Astrocyte (in vitro differentiated cells and primary cell): ENCODE results near the gene TSC22D1. TPM values are rescaled to one million over a fixed set of nuclear protein-coding genes. Genes with fewer than 3 reads are reported as not detected.

ENCODE experiments used
- DNase-seq: peaks from one replicate; pipeline ENCODE4 v3.0.0-alpha.2; 2010; ENCODE audit warnings: low read depth
- FAIRE-seq: peaks from 2 replicates; lab custom pipeline; 2011; peaks lifted over from hg19 to GRCh38; lab: Jason Lieb, UNC
- H2AFZ ChIP-seq: 2 replicates; pipeline ENCODE4 v1.6.0; 2012; ENCODE audit warnings: low read depth, low read length, inconsistent platforms
- H3K27ac ChIP-seq: 2 replicates; pipeline ENCODE4 v1.5.1; 2011; ENCODE audit warnings: low read depth, low read length, inconsistent platforms
- H3K27me3 ChIP-seq: 2 replicates; pipeline ENCODE4 v1.6.0; 2011; ENCODE audit warnings: low read length, inconsistent platforms; ENCODE audit not compliant: insufficient read depth
- H3K36me3 ChIP-seq: 2 replicates; pipeline ENCODE4 v1.5.1; 2011; ENCODE audit warnings: low read length, inconsistent platforms; ENCODE audit not compliant: insufficient read depth
- H3K4me1 ChIP-seq: 2 replicates; pipeline ENCODE4 v1.5.1; 2011; ENCODE audit warnings: low read length, inconsistent platforms; ENCODE audit not compliant: insufficient read depth
- H3K4me2 ChIP-seq: 2 replicates; pipeline ENCODE4 v1.6.0; 2012; ENCODE audit warnings: low read length, inconsistent platforms
- H3K4me3 ChIP-seq: 2 replicates; pipeline ENCODE4 v1.5.1; 2011; ENCODE audit warnings: low read depth, mild to moderate bottlenecking, low read length, inconsistent platforms; ENCODE audit not compliant: insufficient read depth
- H3K79me2 ChIP-seq: 2 replicates; pipeline ENCODE4 v1.6.0; 2012; ENCODE audit warnings: mild to moderate bottlenecking, low read length, inconsistent platforms; ENCODE audit not compliant: insufficient read depth
- H3K9ac ChIP-seq: 2 replicates; pipeline ENCODE4 v1.6.0; 2012; ENCODE audit warnings: mild to moderate bottlenecking, low read length, inconsistent platforms
- H3K9me3 ChIP-seq: 2 replicates; pipeline ENCODE4 v1.5.1; 2012; ENCODE audit warnings: low read depth, mild to moderate bottlenecking, low read length, inconsistent platforms; ENCODE audit not compliant: insufficient read depth
- H4K20me1 ChIP-seq: 2 replicates; pipeline ENCODE4 v1.6.0; 2012; ENCODE audit warnings: low read length, inconsistent platforms; ENCODE audit not compliant: insufficient read depth
- H3K27ac Mint-ChIP-seq: one replicate; pipeline ENCODE4 v1.8.0; 2021; ENCODE audit warnings: mild to moderate bottlenecking, mixed read lengths; ENCODE audit not compliant: unreplicated experiment
- H3K27me3 Mint-ChIP-seq: one replicate; pipeline ENCODE4 v1.8.0; 2021; ENCODE audit warnings: low read depth, mixed read lengths; ENCODE audit not compliant: unreplicated experiment
- H3K36me3 Mint-ChIP-seq: one replicate; pipeline ENCODE4 v1.8.0; 2021; ENCODE audit warnings: low read depth, mixed read lengths; ENCODE audit not compliant: unreplicated experiment
- H3K4me1 Mint-ChIP-seq: one replicate; pipeline ENCODE4 v1.8.0; 2021; ENCODE audit warnings: low read depth, mixed read lengths; ENCODE audit not compliant: unreplicated experiment
- H3K4me3 Mint-ChIP-seq: one replicate; pipeline ENCODE4 v1.8.0; 2021; ENCODE audit warnings: mild to moderate bottlenecking, moderate library complexity, mixed read lengths; ENCODE audit not compliant: unreplicated experiment
- H3K9me3 Mint-ChIP-seq: one replicate; pipeline ENCODE4 v1.8.0; 2021; ENCODE audit warnings: mild to moderate bottlenecking, mixed read lengths; ENCODE audit not compliant: unreplicated experiment
- CTCF ChIP-seq: IDR thresholded peaks from 2 replicates; pipeline ENCODE4 v1.5.1; 2011; ENCODE audit warnings: low read depth, mild to moderate bottlenecking, inconsistent platforms, low read length, moderate library complexity; ENCODE audit not compliant: insufficient read depth
- EZH2 ChIP-seq: IDR thresholded peaks from 2 replicates; pipeline ENCODE4 v1.6.1; 2012; ENCODE audit warnings: mild to moderate bottlenecking, low read length, inconsistent platforms; ENCODE audit not compliant: insufficient read depth
- total RNA-seq: library from RNA; stranded (reverse); gene quantifications from 2 replicates; pipeline ENCODE4 v1.2.1, GENCODE V29; 2021

TSC22D1 gene
- total RNA-seq, 1 donor from 2014 or later, result 96.2 TPM

GRCh38 chr13:44447783-44448321 is 128.3 kb downstream of the TSC22D1 start:
- FAIRE-seq, result no peak
- Mint-ChIP-seq H3K4me3 (no peak overlapping the region), H3K27me3 (no peaks in the 10 kb centered on the region), H3K9me3 (no peaks in the 10 kb centered on the region), H3K27ac (no peak overlapping the region), H3K36me3 (peaks cover 7% of the 10 kb centered on the region), H3K4me1 (peaks cover 8% of the 10 kb centered on the region)
- Histone ChIP-seq H3K79me2 (peaks cover 32% of the 10 kb centered on the region), H3K4me3 (no peak overlapping the region), H3K4me1 (no peaks in the 10 kb centered on the region), H3K36me3 (no peaks in the 10 kb centered on the region), H3K9ac (no peak overlapping the region), H3K4me2 (no peak overlapping the region), H2AFZ (no peak overlapping the region), H3K9me3 (no peaks in the 10 kb centered on the region), H3K27me3 (no peaks in the 10 kb centered on the region), H4K20me1 (peaks cover 73% of the 10 kb centered on the region), H3K27ac (no peak overlapping the region)
- TF ChIP-seq CTCF (no peak), EZH2 (no peak)
- no peak for DNase-seq

GRCh38 chr13:44440046-44440608 is 136.0 kb downstream of the TSC22D1 start:
- Histone ChIP-seq H3K27me3 (no peaks in the 10 kb centered on the region), H4K20me1 (peaks cover 68% of the 10 kb centered on the region), H3K4me2 (no peak overlapping the region), H3K4me1 (peaks cover 9% of the 10 kb centered on the region), H2AFZ (no peak overlapping the region), H3K79me2 (peaks cover 43% of the 10 kb centered on the region), H3K4me3 (no peak overlapping the region), H3K9me3 (no peaks in the 10 kb centered on the region), H3K9ac (no peak overlapping the region), H3K27ac (no peak overlapping the region), H3K36me3 (no peaks in the 10 kb centered on the region)
- peaks cover 7% of the 10 kb centered on the region for H3K4me1 Mint-ChIP-seq
- TF ChIP-seq CTCF, result no peak
- no peak for TF ChIP-seq EZH2
- no peaks in the 10 kb centered on the region for H3K9me3 Mint-ChIP-seq
- DNase-seq (no peak), FAIRE-seq (no peak)
- H3K36me3 Mint-ChIP-seq, result no peaks in the 10 kb centered on the region
- H3K27me3 Mint-ChIP-seq, result no peaks in the 10 kb centered on the region
- H3K4me3 Mint-ChIP-seq, result no peak overlapping the region
- no peak overlapping the region for H3K27ac Mint-ChIP-seq

GRCh38 chr13:44439452-44440024 is 136.6 kb downstream of the TSC22D1 start:
- Histone ChIP-seq H3K9me3 (no peaks in the 10 kb centered on the region), H3K4me3 (no peak overlapping the region), H2AFZ (no peak overlapping the region), H3K27me3 (no peaks in the 10 kb centered on the region), H3K4me2 (no peak overlapping the region), H3K79me2 (peaks cover 49% of the 10 kb centered on the region), H3K9ac (no peak overlapping the region), H3K36me3 (no peaks in the 10 kb centered on the region), H3K27ac (no peak overlapping the region), H4K20me1 (peaks cover 69% of the 10 kb centered on the region), H3K4me1 (peaks cover 9% of the 10 kb centered on the region)
- no peaks in the 10 kb centered on the region for H3K36me3 Mint-ChIP-seq
- H3K4me1 Mint-ChIP-seq, result peaks cover 10% of the 10 kb centered on the region
- TF ChIP-seq EZH2 (no peak), CTCF (no peak)
- FAIRE-seq (peak; percentile 17), DNase-seq (no peak)
- H3K9me3 Mint-ChIP-seq, result no peaks in the 10 kb centered on the region
- H3K4me3 Mint-ChIP-seq, result no peak overlapping the region
- no peak overlapping the region for H3K27ac Mint-ChIP-seq
- H3K27me3 Mint-ChIP-seq, result no peaks in the 10 kb centered on the region
